GF-D8 (cell line): ENCODE data around the gene ST6GAL1.
A peak's percentile ranks its signal among the peaks of the same experiment; 100 is the strongest.
"Not testable (repeated sequence)": the region's sequence is repeated elsewhere in the genome, so short reads cannot be mapped to it uniquely, and the experiment has no call there.

ENCODE experiments used
- DNase-seq: peaks from one replicate; lab custom pipeline; 2025; lab: John Stamatoyannopoulos, UW

Gene ST6GAL1

GRCh38 chr3:186967686-186968085 lies 37.4 kb downstream of the ST6GAL1 start:
- peak; percentile 9 for DNase-seq

GRCh38 chr3:186969607-186970006 lies 39.3 kb downstream of the ST6GAL1 start:
- no peak for DNase-seq

- DNase-seq, result not testable (repeated sequence)
These were observed 40.8 kb downstream of the ST6GAL1 start for GRCh38 chr3:186971106-186971505.

GRCh38 chr3:186971578-186971977 lies 41.3 kb downstream of the ST6GAL1 start:
- DNase-seq, result no peak

GRCh38 chr3:186973702-186974101 lies 43.4 kb downstream of the ST6GAL1 start:
- DNase-seq, result no peak

- DNase-seq, result no peak
These were observed 44.5 kb downstream of the ST6GAL1 start for GRCh38 chr3:186974824-186975313.

- no peak for DNase-seq
These were observed 45.4 kb downstream of the ST6GAL1 start for GRCh38 chr3:186975726-186976125.

GRCh38 chr3:186976837-186977750 lies 46.8 kb downstream of the ST6GAL1 start:
- no peak for DNase-seq

- no peak for DNase-seq
These were observed 48.4 kb downstream of the ST6GAL1 start for GRCh38 chr3:186978712-186979111.

- no peak for DNase-seq
These were observed 49.5 kb downstream of the ST6GAL1 start for GRCh38 chr3:186979852-186980251.

- no peak for DNase-seq
These were observed 50.7 kb downstream of the ST6GAL1 start for GRCh38 chr3:186980989-186981388.

GRCh38 chr3:186983659-186984058 lies 53.3 kb downstream of the ST6GAL1 start:
- no peak for DNase-seq

- DNase-seq, result no peak
These were observed 53.7 kb downstream of the ST6GAL1 start for GRCh38 chr3:186984064-186984463.

- peak; percentile 39 for DNase-seq
These were observed 55.5 kb downstream of the ST6GAL1 start for GRCh38 chr3:186985661-186986364.

- DNase-seq, result no peak
These were observed 56.1 kb downstream of the ST6GAL1 start for GRCh38 chr3:186986406-186986805.

GRCh38 chr3:186986816-186987215 lies 56.5 kb downstream of the ST6GAL1 start:
- DNase-seq, result no peak

- no peak for DNase-seq
These were observed 58.5 kb downstream of the ST6GAL1 start for GRCh38 chr3:186988806-186989205.

- DNase-seq, result no peak
These were observed 59.1 kb downstream of the ST6GAL1 start for GRCh38 chr3:186989429-186989828.

GRCh38 chr3:186990277-186990676 lies 60.0 kb downstream of the ST6GAL1 start:
- no peak for DNase-seq

- no peak for DNase-seq
These were observed 60.6 kb downstream of the ST6GAL1 start for GRCh38 chr3:186990878-186991308.

- no peak for DNase-seq
These were observed 61.1 kb downstream of the ST6GAL1 start for GRCh38 chr3:186991470-186991869.

- DNase-seq, result not testable (repeated sequence)
These were observed 61.8 kb downstream of the ST6GAL1 start for GRCh38 chr3:186992096-186992495.

- no peak for DNase-seq
These were observed 63.0 kb downstream of the ST6GAL1 start for GRCh38 chr3:186993210-186993782.
